ENCODE data around the gene STUB1.

Gene STUB1

GRCh38 chr16:682493-683395 lies 2.5 kb downstream of the STUB1 start:
- peaks cover 25% of the 10 kb centered on the region for H3K36me3 ChIP-seq (replicated peaks)
- TF ChIP-seq CTCF (IDR thresholded peaks at IDR 0.05; ENCODE audit: low read depth, low read length, missing control alignments): no peak
- no peaks in the 10 kb centered on the region for H3K27me3 ChIP-seq (replicated peaks)
- peak overlapping the region; percentile 60 for H3K4me3 ChIP-seq (ENCODE audit: low read depth, low read length)
- no peak overlapping the region for H3K27ac ChIP-seq
- no peak for DNase-seq
- in situ Hi-C loops (cut with HindIII; ENCODE audit: low pct_ligation_motif_present, low sequenced_read_pairs): no loop called here

- H3K27me3 ChIP-seq (replicated peaks): no peaks in the 10 kb centered on the region
- in situ Hi-C loops (cut with HindIII; ENCODE audit: low pct_ligation_motif_present, low sequenced_read_pairs): no loop called here
- no peak for TF ChIP-seq CTCF (IDR thresholded peaks at IDR 0.05; ENCODE audit: low read depth, low read length, missing control alignments)
- peaks cover 25% of the 10 kb centered on the region for H3K36me3 ChIP-seq (replicated peaks)
- H3K27ac ChIP-seq: peak overlapping the region; percentile 24
- no peak for DNase-seq
- H3K4me3 ChIP-seq (ENCODE audit: low read depth, low read length): peak overlapping the region; percentile 60
Measured at GRCh38 chr16:683396-684070, 3.3 kb downstream of the STUB1 start.

DNA sequence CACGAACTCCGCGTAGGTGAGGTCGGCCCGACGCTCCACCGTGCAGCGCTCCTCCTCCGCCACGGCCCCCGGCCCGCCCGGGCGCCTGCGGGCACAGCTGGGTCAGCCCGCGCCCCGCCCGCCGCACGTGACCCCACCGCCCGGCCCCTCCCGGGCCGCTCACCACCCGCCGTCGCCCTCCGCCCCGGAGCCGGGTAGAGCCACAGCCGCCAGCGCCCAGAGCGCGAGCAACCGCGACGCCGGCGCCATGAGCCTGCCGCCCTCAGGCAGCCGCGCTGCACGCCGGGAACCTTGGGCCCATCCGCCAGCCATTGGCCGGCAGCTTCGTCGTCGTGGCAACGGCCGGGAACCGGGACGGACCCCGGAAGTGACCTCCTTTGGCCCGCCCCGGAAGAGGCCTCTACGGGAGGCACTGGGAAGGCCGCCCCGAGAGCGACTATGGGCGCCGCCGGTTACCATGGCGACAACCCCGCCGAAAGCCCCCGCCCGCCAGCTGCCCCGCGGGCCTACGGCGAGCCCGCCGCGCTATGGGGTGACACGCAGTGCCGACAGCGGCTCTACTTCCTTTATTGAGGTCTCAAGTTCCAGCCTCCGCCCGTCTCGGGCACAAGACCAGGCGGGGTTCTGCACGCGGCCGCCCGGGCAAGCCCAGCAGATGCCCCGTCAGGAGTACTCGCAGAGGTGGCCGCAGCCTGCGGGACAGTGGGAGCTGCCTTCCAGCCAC lies 4.0 kb downstream of the STUB1 start, which contains the start of gene JMJD8:
TSS of gene JMJD8 (minus strand) at position 264 of the 724 bp plus-strand sequence. CDS start at position 249, 15 bp downstream.
- DNase-seq: peak; percentile 89
- Histone ChIP-seq H3K4me3 (ENCODE audit: low read depth, low read length) (peak within 1 kb of the TSS; percentile 60), H3K27ac (peak within 1 kb of the TSS; percentile 24), H3K36me3 (replicated peaks) (peaks cover 25% of the 10 kb centered on the region), H3K27me3 (replicated peaks) (no peaks in the 10 kb centered on the region)
- no peak for TF ChIP-seq CTCF (IDR thresholded peaks at IDR 0.05; ENCODE audit: low read depth, low read length, missing control alignments)
- in situ Hi-C loops (cut with HindIII; ENCODE audit: low pct_ligation_motif_present, low sequenced_read_pairs): no loop called here

GRCh38 chr16:684961-685696 lies 4.9 kb downstream of the STUB1 start:
- H3K4me3 ChIP-seq (ENCODE audit: low read depth, low read length): no peak overlapping the region
- no peak for TF ChIP-seq CTCF (IDR thresholded peaks at IDR 0.05; ENCODE audit: low read depth, low read length, missing control alignments)
- no peak for DNase-seq
- H3K27me3 ChIP-seq (replicated peaks): no peaks in the 10 kb centered on the region
- H3K36me3 ChIP-seq (replicated peaks): peaks cover 25% of the 10 kb centered on the region
- in situ Hi-C loops (cut with HindIII; ENCODE audit: low pct_ligation_motif_present, low sequenced_read_pairs): no loop called here
- no peak overlapping the region for H3K27ac ChIP-seq

GRCh38 chr16:685967-686366 lies 5.8 kb downstream of the STUB1 start:
- in situ Hi-C loops (cut with HindIII; ENCODE audit: low pct_ligation_motif_present, low sequenced_read_pairs): no loop called here
- Histone ChIP-seq H3K4me3 (ENCODE audit: low read depth, low read length) (no peak overlapping the region), H3K36me3 (replicated peaks) (peaks cover 25% of the 10 kb centered on the region), H3K27ac (no peak overlapping the region), H3K27me3 (replicated peaks) (no peaks in the 10 kb centered on the region)
- TF ChIP-seq CTCF (IDR thresholded peaks at IDR 0.05; ENCODE audit: low read depth, low read length, missing control alignments): peak; percentile 61
- DNase-seq: no peak

Data from brain microvascular endothelial cell (primary cell).